Measurements from ENCODE around the gene SPG7. TPM values are rescaled to one million over a fixed set of nuclear protein-coding genes. Genes with fewer than 3 reads are reported as not detected.

The SPG7 gene
- total RNA-seq, 1 experiment from 2014 or later = 119 TPM

GRCh38 chr16:89600956-89601355 is 92.8 kb downstream of the SPG7 start:
- Histone ChIP-seq H3K4me1 (ENCODE audit: insufficient read depth, low read length) (no peaks in the 10 kb centered on the region; the same call in 1 of the 2 replicates), H4K91ac (ENCODE audit: insufficient read length, low read depth, low read length) (no peak overlapping the region), H3K56ac (ENCODE audit: insufficient read length, low read depth, low read length) (no peak overlapping the region), H3K14ac (ENCODE audit: insufficient read depth, low read length) (no peak overlapping the region), H3K4ac (ENCODE audit: low read depth, low read length) (no peak overlapping the region), H3K27me3 (ENCODE audit: insufficient read depth, low read length) (no peaks in the 10 kb centered on the region), H3K23ac (ENCODE audit: insufficient read length, low read depth, low read length) (no peak overlapping the region), H2AFZ (ENCODE audit: low read length) (no peak overlapping the region), H2AK5ac (ENCODE audit: insufficient read length, low read length) (no peak overlapping the region), H4K5ac (ENCODE audit: insufficient read length, low read depth, low read length) (no peak overlapping the region), H2BK120ac (ENCODE audit: low read depth, low read length, poor library complexity, severe bottlenecking) (no peak overlapping the region), H3K4me2 (ENCODE audit: insufficient read depth, insufficient read length, low read length) (no peak overlapping the region), H3K79me1 (ENCODE audit: insufficient read depth, low read depth, low read length, poor library complexity, severe bottlenecking) (no peaks in the 10 kb centered on the region), H3T11ph (ENCODE audit: low read length) (no peak overlapping the region), H3K9ac (ENCODE audit: extremely low read depth, insufficient read length, low read length) (no peak overlapping the region), H2BK20ac (ENCODE audit: low read depth, low read length, poor library complexity, severe bottlenecking) (no peak overlapping the region), H3K79me2 (ENCODE audit: insufficient read depth, low read length) (no peaks in the 10 kb centered on the region), H3K18ac (ENCODE audit: insufficient read length, low read depth, low read length) (no peak overlapping the region), H4K20me1 (ENCODE audit: control insufficient read depth, insufficient read depth, insufficient read length) (no peaks in the 10 kb centered on the region), H3K9me3 (ENCODE audit: control insufficient read depth, low read depth, low read length) (no peaks in the 10 kb centered on the region), H2BK12ac (ENCODE audit: insufficient read length, low read depth, low read length) (no peak overlapping the region), H3K23me2 (ENCODE audit: insufficient read length, low read depth, low read length, poor library complexity, severe bottlenecking) (no peaks in the 10 kb centered on the region), H2BK5ac (ENCODE audit: insufficient read length, low read length) (no peak overlapping the region), H2BK15ac (ENCODE audit: low read depth, low read length) (no peak overlapping the region), H3K27ac (ENCODE audit: insufficient read length, low read depth, low read length) (no peak overlapping the region), H4K8ac (replicated peaks; ENCODE audit: insufficient read length, low read depth, low read length) (no peak overlapping the region)
- Mint-ChIP-seq H3K27me3 (ENCODE audit: low read depth) (peaks cover 4% of the 10 kb centered on the region), H3K27ac (no peak overlapping the region), H3K36me3 (ENCODE audit: insufficient read depth in 1 of 3, low read depth in 3 of 3) (no peaks in the 10 kb centered on the region), H3K4me3 (no peak overlapping the region), H3K9me3 (no peaks in the 10 kb centered on the region; a peak in 1 of 5 replicates), H3K4me1 (peaks cover 5 to 12% of the 10 kb centered on the region in 2 experiments)
- no CpG with 5 or more reads among the region's 8 CpGs for WGBS (ENCODE audit: extremely low coverage, insufficient read length, low lambda C conversion rate)
- no peak for DNase-seq
- TF ChIP-seq CTCF (conservative IDR thresholded peaks at IDR 0.05) = no peak
